GM10847 (cell line): ENCODE measurements around the gene TNFRSF25.

ENCODE experiments used
- POLR2A ChIP-seq: IDR thresholded peaks from 2 replicates; pipeline ENCODE4 v1.6.1; 2011; ENCODE audit not compliant: insufficient read length; ENCODE audit errors: extremely low read depth

TNFRSF25 gene

DNA sequence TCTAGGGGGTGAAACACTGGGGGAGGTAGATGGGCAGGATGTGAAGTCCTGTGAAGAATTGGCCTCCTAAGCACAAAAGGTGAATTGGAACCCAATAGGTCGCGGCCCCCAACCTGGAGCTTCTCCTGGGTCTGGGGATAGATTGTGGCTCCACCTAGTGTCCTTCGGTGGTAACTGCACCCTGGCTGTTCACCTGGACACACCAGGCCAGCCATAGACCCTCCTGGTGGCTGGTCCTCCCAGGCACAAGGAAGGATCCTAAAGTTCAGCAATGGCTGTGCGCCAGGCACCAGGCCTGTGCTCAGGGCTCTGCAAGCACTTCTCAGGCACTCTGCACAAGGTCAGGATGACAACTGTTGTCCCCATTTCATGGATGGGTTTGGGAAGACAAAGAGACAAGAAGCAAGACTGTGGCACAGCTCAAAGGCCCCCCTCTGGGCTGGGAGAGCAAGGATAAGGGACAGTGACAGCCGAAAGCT, 27.9 kb downstream of the TNFRSF25 start:
- no peak for TF ChIP-seq POLR2A

DNA sequence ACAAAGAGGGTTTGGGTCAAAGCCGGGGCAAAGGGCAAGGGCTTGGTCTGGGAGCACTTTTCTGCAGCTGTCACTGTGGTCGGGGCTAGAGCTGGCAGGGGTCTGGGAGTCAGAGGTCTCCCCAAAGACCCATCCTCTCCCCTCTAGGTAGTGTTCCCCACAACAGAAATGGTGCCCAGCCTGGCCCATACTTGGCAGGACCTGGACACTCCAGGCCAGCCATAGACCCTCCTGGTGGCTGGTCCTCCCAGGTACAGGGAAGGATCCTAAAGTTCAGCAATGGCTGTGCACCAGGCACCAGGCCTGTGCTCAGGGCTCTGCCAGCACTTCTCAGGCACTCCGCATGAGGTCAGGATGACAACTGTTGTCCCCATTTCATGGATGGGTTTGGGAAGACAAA, 30.4 kb downstream of the TNFRSF25 start:
- no peak for TF ChIP-seq POLR2A

DNA sequence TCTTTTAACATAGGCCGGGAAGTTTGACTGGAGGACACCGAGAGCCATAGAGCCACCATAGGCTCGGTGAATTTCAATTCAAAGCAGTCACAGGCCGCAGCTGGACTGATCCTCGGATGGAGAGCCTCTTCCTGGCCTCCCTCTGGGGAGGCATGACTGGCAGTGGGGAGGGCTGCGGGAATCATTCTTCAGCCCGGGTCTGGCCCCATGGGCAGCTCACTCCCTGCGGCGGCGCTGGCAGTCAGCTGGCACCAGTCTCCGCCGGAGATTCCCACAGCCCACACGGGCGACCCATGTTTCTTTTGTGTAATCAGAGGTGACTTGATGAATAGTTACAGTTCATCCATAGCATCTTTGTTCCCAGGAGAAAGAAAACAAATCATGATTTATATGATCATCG, 30.8 kb downstream of the TNFRSF25 start:
- TF ChIP-seq POLR2A = no peak

DNA sequence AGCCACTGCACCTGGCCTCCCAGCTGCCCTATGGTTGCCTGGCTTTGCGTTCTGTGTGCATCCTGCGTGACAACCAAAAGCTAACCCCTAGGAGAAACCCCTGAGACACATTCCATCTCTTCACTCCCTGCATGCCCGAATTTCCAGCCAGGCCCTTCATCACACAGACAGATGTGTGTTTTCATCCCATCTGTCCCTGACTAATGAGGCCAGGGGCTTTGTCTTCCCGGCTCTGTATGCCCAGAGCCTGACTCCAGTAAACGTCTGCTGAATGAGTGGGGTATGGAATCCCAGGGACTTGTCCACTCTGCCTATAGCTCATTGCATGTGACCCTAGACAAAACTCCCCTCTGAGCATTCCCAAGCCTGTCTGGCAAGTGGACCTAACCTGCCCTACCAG, 31.8 kb downstream of the TNFRSF25 start:
- TF ChIP-seq POLR2A = no peak

DNA sequence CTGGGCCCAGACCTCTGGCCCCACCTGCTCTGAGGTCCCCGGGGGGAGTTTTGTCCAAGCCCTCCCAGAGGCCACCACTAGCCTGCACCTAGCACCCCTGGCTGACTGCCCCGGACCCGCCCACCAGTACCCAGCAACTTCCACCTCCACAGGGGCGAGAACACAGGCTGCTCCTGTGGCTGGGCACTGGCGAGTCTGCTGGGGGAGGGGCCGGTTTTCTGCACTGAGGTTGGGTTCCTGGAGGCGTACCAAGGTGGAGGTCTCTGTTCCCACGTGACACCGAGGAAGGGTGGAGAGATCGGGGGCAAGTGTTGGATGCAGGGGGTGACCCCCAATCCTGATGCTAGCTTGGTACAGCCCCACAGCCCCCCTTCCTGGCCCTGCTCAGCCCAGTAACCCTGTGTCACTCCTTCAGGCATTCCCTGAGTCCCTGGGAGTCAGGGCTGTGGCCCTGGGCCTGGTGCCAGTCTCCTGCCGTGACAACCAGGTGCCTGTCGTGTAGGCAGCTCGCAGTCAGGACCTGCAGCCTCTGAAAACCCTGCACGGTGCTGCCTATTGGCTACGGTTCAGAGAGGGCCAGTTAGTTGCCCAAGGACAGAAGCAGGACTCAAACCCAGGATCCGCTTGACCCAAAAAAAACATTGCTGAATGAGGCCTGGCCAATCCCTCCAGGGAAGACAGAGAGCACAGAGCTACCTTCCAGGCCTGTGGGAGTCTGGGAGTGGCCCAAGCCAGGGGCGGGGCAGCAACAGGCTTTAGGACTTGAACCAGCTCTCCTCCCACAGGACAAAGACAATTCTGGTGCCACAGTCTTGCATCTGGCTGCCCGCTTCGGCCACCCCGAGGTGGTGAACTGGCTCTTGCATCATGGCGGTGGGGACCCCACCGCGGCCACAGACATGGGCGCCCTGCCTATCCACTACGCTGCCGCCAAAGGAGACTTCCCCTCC, 38.3 kb downstream of the TNFRSF25 start:
- no peak for TF ChIP-seq POLR2A

DNA sequence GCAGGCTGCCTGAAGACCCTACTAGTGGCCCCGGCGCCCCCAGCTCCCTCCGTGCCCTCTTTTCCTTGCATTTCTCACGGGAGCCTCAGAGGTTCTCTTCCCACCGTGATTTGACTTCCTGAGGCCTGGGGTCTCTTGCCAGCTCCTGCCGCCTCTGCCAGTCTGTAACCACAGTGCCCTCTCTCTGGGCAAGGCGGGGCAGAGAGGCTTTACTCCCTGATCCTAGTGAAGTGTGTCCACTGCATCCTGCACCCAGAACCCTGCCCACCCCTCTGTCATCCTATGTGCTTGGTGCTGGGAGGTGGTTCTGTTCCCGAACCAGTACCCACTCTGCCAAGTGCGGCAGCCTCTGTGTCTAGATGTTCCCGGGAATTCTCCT, 39.0 kb downstream of the TNFRSF25 start:
- TF ChIP-seq POLR2A = no peak

DNA sequence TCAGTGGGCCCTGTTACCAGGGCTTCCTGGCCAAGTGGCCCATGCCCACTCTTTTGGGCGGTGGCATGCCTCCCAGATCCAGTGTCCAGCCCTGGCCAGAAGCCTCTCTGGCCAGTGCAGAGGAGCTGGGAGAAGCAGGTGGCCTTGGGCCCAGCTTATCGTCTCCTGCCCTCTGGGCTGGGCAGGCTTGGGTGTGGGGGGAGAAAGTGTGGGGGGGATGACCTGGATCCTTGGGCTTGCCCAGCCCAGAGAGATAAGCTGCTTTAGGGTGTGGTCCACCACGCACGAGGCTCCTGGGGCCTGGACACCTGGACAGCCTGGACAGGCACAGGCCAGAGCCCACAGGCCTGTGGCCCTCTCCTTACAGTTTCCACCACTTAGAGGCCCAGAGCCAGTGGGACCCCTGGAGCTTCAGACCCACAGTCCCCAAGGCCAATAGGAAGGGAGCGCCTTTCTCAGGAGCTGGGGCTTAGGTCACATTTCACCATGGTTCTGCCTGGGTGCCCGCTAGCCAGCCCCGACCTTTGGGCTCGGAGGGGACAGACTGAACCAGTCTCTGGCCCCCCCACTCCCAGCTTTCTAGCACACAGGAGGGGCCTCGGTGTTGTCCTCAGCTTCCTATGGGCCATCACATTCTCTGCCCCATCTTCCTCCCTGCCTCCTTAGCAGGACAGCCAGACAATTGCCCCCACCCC, 39.5 kb downstream of the TNFRSF25 start:
- TF ChIP-seq POLR2A = no peak

DNA sequence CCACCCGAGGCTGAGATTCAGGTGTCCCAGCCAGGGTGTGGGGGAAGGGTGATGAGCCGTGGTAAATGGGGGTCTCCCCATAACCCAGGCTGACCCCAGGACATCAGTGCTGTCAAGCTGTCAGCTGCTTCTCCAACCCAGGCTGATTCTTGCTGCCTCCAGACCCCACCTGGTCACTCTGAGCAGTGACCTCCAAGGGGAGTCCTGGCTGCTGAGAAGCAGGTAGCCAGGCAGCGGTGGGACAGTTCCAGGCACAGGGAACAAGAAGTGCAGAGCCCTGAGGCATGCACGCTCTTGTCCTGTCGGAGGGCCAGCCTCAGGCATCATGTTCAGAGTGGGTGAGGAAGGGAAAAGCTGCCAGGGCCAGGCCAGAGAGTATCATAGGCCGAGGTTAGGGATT, 40.3 kb downstream of the TNFRSF25 start:
- no peak for TF ChIP-seq POLR2A

DNA sequence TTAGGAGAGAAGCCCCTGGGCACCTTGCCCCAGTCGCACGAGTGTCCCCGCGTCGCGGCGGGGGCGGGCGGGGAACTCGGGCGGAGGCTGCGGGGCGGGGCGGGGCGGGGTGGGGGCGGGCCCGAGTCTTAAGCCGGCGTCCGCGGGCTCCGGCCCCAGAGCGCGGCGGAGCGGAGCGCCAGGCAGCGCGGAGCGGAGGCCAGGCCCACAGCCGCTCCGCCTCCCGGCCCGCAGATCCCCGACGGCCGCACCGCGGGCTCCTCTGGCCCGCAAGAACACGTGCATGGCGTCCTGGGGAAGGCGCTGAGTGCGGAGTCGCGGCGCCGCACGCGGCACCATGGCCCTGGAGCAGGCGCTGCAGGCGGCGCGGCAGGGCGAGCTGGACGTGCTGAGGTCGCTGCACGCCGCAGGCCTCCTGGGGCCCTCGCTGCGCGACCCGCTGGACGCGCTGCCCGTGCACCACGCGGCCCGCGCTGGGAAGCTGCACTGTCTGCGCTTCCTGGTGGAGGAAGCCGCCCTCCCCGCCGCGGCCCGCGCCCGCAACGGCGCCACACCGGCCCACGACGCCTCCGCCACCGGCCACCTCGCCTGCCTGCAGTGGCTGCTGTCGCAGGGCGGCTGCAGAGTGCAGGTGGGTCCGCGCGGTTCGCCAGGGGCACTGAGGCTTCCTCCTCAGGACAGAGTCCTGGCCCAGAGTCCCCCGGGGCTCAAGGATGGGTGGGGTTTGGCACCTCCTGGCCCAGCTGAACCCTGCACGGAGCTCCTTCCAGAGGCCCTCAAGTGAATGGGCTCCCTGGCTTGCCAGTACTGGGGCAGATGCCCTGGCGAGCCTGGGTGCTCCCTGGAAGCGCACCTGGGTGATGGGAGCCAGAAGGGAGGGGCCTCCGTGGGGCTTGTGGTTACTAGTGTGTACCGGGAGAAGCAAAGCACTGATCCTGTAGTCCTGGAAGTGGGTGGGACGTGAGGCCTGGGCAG, 41.1 kb downstream of the TNFRSF25 start, which contains the start of gene ESPN:
ESPN (plus strand) TSS at position 158 of the 975 bp plus-strand sequence; CDS start at position 338, 180 bp downstream.
- TF ChIP-seq POLR2A = no peak

DNA sequence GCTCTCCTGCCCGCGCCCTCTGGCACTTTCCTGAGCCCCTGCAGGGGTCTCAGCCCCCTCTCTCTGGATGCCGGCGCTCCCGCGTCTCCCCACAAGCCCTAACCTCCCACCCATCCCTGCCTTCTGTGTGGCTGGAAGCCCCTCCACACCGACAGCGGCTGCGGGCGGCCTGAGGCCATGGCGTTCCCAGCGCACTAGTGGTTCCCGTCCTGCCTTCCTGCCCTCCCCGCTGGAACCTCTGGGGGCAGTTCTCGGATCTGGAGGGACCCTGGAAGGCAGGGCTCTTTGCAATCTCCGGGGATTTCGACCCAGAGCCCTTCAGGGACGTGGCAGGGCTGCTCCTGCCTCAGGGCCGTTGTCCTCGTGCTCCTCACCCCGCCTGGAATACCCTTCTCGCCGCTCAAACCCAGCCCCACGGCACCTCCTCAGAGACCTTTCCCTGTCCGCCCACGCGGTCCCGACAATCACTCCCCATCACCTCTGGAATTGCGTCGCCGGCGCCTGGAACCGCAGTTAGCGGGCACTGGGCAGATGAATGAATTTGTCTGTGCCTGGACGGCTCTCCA, 41.9 kb downstream of the TNFRSF25 start:
- no peak for TF ChIP-seq POLR2A

DNA sequence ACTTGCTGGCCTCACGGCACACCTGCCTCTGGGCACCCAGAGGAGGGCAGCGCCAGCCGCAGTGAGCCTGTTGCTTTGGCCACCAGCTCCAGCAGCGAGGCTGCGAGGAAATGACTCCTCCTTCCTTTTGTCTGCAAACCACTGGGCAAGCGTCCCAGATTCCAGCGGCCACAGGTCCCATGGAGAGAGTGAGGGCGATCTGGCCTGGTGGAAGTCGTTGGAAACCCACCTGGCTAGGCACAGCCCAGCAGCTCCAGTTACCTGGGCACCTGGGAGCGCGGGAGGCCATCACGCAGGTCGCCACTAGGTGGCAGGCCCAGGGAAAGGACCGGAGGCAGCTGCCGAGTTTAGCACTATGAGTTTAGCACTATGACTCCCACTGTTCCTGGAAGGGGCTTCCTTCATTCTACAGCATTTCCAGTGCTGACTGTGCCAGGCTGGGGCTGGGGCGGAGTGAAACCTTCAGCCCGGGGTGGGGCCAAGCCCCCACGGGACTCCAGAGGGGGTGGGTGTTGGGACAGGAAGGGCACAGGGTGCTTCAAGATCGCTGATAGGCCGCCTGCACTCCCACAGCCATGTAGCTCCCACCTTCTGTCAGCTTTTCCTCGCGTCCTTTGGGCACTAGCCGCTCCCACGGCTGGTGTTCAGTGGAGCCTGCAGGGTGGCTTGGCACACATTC, 42.5 kb downstream of the TNFRSF25 start:
- no peak for TF ChIP-seq POLR2A

DNA sequence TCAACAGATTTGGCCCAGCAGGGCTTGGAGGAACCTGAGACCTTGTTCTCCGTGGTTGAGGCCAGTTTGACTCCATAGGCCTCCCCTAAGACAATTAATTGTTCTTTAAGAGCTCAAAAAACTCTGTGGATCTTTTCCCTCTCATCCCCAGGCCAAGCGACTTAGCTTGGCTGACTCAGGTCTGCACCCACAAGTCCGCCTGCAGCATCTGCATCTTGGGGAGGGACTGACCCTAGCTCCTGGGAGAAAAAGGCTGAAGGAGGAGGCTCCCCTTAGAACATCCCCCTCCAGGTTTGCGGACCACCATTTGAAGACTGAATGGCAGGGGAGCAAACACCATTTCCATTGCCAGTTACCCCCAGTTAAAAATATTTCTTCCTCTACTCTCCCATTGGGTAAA, 44.7 kb downstream of the TNFRSF25 start:
- no peak for TF ChIP-seq POLR2A

DNA sequence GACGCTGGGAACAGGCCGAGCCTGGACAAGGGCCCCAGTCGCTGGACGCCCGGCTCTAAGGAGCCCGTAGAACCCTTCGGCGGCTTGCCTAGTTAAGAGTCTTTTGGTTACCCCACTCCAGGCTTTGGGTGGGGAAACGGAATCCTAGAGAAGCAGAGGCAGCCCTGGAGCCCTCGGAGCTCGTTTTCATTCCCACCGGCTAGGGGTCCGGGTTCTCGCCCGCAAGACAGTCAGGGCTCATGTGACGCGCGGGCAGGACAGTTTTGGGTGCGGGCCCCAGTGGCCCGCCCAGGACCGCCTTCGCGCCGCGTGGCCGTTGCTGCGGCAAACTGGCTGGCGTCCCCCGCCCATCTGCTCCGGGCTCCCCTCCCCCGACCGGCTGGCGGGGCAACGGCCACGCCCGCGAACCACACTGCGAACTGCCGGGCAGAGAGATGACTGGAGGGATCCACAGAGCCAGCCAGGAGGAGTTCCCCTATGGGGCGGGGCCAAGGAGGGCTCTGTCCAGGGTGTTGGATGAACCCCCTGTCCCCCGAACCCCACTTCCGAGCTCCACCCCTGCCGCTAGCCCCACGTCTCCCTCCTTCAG, 45.4 kb downstream of the TNFRSF25 start:
- TF ChIP-seq POLR2A = no peak
